Esophagus squamous epithelium (tissue), 5 donors: ENCODE measurements around the gene AS3MT. TPM values are rescaled to one million over a fixed set of nuclear protein-coding genes. Genes with fewer than 3 reads are reported as not detected.
"Not testable (repeated sequence)": the region's sequence is repeated elsewhere in the genome, so short reads cannot be mapped to it uniquely, and the experiment has no call there.

ENCODE experiments used
- DNase-seq: peaks from one replicate; lab custom pipeline; 2025; lab: John Stamatoyannopoulos, UW
- H3K27ac ChIP-seq, 4 donors: fragments of 200-600 bp; sonication (generic); one replicate each; pipeline ENCODE4 v1.5.1; 2016 to 2019; ENCODE audit warnings: mild to moderate bottlenecking in 1 of 4
- H3K27me3 ChIP-seq, 4 donors: fragments of 200-600 bp; sonication (generic); 1 replicate in 3 of 4; 2 replicates in 1 of 4; pipeline versions ENCODE4 v1.5.1 to v1.6.0; 2017 to 2021; ENCODE audit warnings: antibody characterized with exemption in 1 of 4
- H3K36me3 ChIP-seq, 3 donors: fragments of 200-600 bp; sonication (generic); one replicate each; pipeline ENCODE4 v1.5.1; 2016 to 2019
- H3K4me1 ChIP-seq, 3 donors: fragments of 200-600 bp; sonication (generic); one replicate each; pipeline ENCODE4 v1.5.1; 2017 to 2019
- H3K4me3 ChIP-seq, 4 donors: fragments of 200-600 bp; sonication (generic); 1 replicate in 3 of 4; 2 replicates in 1 of 4; pipeline ENCODE4 v1.5.1; 2016 to 2019; ENCODE audit warnings: mild to moderate bottlenecking in 2 of 4, moderate library complexity in 1 of 4
- H3K9me3 ChIP-seq, 3 donors: fragments of 200-600 bp; sonication (generic); one replicate each; pipeline ENCODE4 v1.5.1; 2016 to 2019
- CTCF ChIP-seq, 6 experiments: fragments of 450-650 bp in 4 of 6; fragments of 200-600 bp in 2 of 6; sonication (generic) in 2 of 6; IDR thresholded peaks; one replicate each; pipeline ENCODE4 v1.5.1; 2016 to 2019; ENCODE audit warnings: antibody characterized with exemption in 6 of 6, mild to moderate bottlenecking in 4 of 6, moderate library complexity in 4 of 6
- POLR2A ChIP-seq, 4 donors: fragments of 450-650 bp; IDR thresholded peaks; one replicate each; pipeline ENCODE4 v1.6.1; 2017; ENCODE audit warnings: antibody characterized with exemption in 4 of 4, mild to moderate bottlenecking in 4 of 4, moderate library complexity in 3 of 4
- WGBS, 2 donors: methylation state at CpG; one replicate each; pipeline ENCODE4 v1.1.5; 2018; 5-methylcytosine and 5-hydroxymethylcytosine counted together
- intact Hi-C: fragments of 100-400 bp; cut with DNase I; formaldehyde crosslinking; loops from one replicate; pipeline ENCODE4 v1.15.0; 2022
- total RNA-seq, 4 donors: library from RNA; depleted of rRNA; stranded (reverse); fragments of >200 nt; gene quantifications; one replicate each; pipeline ENCODE4 v1.1.0, GENCODE V29; 2016
- donor health status: DM: yes; HTN: yes; CAD: no.

The AS3MT gene, protein sequence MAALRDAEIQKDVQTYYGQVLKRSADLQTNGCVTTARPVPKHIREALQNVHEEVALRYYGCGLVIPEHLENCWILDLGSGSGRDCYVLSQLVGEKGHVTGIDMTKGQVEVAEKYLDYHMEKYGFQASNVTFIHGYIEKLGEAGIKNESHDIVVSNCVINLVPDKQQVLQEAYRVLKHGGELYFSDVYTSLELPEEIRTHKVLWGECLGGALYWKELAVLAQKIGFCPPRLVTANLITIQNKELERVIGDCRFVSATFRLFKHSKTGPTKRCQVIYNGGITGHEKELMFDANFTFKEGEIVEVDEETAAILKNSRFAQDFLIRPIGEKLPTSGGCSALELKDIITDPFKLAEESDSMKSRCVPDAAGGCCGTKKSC
- 1 to 10 TPM in 3 of 4 donors, under 1 TPM in 1; 0.44 to 4.4 (median 2.9) TPM for total RNA-seq

- Histone ChIP-seq H3K4me3 (peak within 1 kb of the TSS; percentile 35 to 66 (median 55)), H3K9me3 (no peaks in the 10 kb centered on the region), H3K27ac (peak within 1 kb of the TSS; percentile 16 to 54 (median 44)), H3K4me1 (peaks cover 0 to 19% (median 7%) of the 10 kb centered on the region in 3 donors), H3K36me3 (peaks cover 0 to under 1% (median 0%) of the 10 kb centered on the region in 3 donors), H3K27me3 (no peaks in the 10 kb centered on the region)
- WGBS, 2 donors: 7 to 20% methylated on average over 15 to 27 of the region's 63 CpGs
- intact Hi-C loops: no loop called here
- no peak for TF ChIP-seq CTCF (IDR thresholded peaks at IDR 0.05)
- no peak for TF ChIP-seq POLR2A (IDR thresholded peaks at IDR 0.05)
- no peak for DNase-seq
These were observed at the start of gene AS3MT for GRCh38 chr10:102869258-102870198. AS3MT (plus strand) TSS chr10:102869470; CDS start chr10:102869593, 123 bp downstream.

DNA sequence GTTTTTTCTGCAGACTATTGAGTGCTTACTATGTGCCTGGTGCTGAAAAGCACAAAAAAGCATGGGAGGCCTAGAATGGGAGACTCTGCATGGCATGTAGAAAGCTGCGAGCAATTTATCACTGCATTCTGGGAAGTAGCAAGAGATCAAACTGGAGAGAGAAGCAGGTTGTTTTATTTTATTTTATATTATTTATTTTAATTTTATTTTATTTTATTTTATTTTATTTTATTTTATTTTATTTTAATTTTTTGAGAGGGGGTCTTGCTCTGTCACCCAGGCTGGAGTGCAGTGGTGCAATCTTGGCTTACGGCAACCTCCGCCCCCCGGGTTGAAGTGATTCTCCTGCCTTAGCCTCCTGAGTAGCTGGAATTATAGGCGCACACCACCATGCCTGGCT lies 49.3 kb upstream of the AS3MT start:
- H3K27me3 ChIP-seq, intact Hi-C loops, H3K4me3 ChIP-seq, H3K9me3 ChIP-seq, H3K36me3 ChIP-seq, DNase-seq: not testable (repeated sequence)
- WGBS, 2 donors: 95 to 100% methylated on average over 4 to 5 of the region's 5 CpGs
- H3K27ac ChIP-seq: peak overlapping the region in 2 of 4 donors; percentile 57 to 76
- H3K4me1 ChIP-seq: peaks cover 18 to 39% (median 20%) of the 10 kb centered on the region in 3 donors

GRCh38 chr10:102822222-102822621 lies 47.0 kb upstream of the AS3MT start:
- Histone ChIP-seq H3K4me3 (no peak overlapping the region), H3K36me3 (no peaks in the 10 kb centered on the region), H3K4me1 (peaks cover 5 to 19% (median 7%) of the 10 kb centered on the region in 3 donors), H3K9me3 (no peaks in the 10 kb centered on the region), H3K27me3 (no peaks in the 10 kb centered on the region), H3K27ac (no peak overlapping the region)
- intact Hi-C loops: no loop called here
- TF ChIP-seq POLR2A (IDR thresholded peaks at IDR 0.05) (no peak), CTCF (IDR thresholded peaks at IDR 0.05) (no peak)
- no peak for DNase-seq
- WGBS, 2 donors: 84 to 89% methylated on average over 8 to 11 of the region's 12 CpGs

- no peak for DNase-seq
- Histone ChIP-seq H3K36me3 (no peaks in the 10 kb centered on the region), H3K4me3 (no peak overlapping the region), H3K27me3 (no peaks in the 10 kb centered on the region), H3K4me1 (peaks cover 0 to 3% (median 0%) of the 10 kb centered on the region in 3 donors), H3K27ac (no peak overlapping the region), H3K9me3 (no peaks in the 10 kb centered on the region)
- TF ChIP-seq CTCF (IDR thresholded peaks at IDR 0.05) (no peak), POLR2A (IDR thresholded peaks at IDR 0.05) (no peak)
- 95 to 96% methylated on average over 4 of the region's 4 CpGs for WGBS, 2 donors
- intact Hi-C loops: no loop called here
These were observed 44.6 kb upstream of the AS3MT start for GRCh38 chr10:102824664-102825063.

- intact Hi-C loops: no loop called here
- 88 to 92% methylated on average over 5 to 7 of the region's 9 CpGs for WGBS, 2 donors
- Histone ChIP-seq H3K9me3 (no peaks in the 10 kb centered on the region), H3K27ac (no peak overlapping the region), H3K27me3 (no peaks in the 10 kb centered on the region), H3K4me3 (no peak overlapping the region), H3K4me1 (no peaks in the 10 kb centered on the region), H3K36me3 (no peaks in the 10 kb centered on the region)
- no peak for DNase-seq
- no peak for TF ChIP-seq CTCF (IDR thresholded peaks at IDR 0.05)
- no peak for TF ChIP-seq POLR2A (IDR thresholded peaks at IDR 0.05)
These were observed 43.0 kb upstream of the AS3MT start for GRCh38 chr10:102826148-102826796.
